Subcutaneous abdominal adipose tissue (tissue), 5 donors: ENCODE data around the gene STT3A.
A peak's percentile ranks its signal among the peaks of the same experiment; 100 is the strongest.

Experiments used
- H3K27ac ChIP-seq: one replicate; pipeline ENCODE4 v1.7.0; 2013; ENCODE audit warnings: low read depth, mild to moderate bottlenecking, inconsistent platforms, low read length, moderate library complexity
- H3K27me3 ChIP-seq, 5 donors: one replicate each; pipeline ENCODE4 v1.7.0; 2013; ENCODE audit warnings: low read length in 5 of 5, inconsistent platforms in 1 of 5; ENCODE audit not compliant: control insufficient read depth in 5 of 5, insufficient read depth in 4 of 5
- H3K36me3 ChIP-seq, 5 donors: one replicate each; pipeline ENCODE4 v1.7.0; 2013; ENCODE audit warnings: low read length in 5 of 5; ENCODE audit not compliant: control insufficient read depth in 5 of 5, insufficient read depth in 5 of 5
- H3K4me1 ChIP-seq, 5 donors: one replicate each; pipeline ENCODE4 v1.7.0; 2013; ENCODE audit warnings: low read length in 5 of 5, mild to moderate bottlenecking in 3 of 5, moderate library complexity in 1 of 5; ENCODE audit not compliant: control insufficient read depth in 5 of 5, insufficient read depth in 5 of 5
- H3K4me3 ChIP-seq, 5 donors: one replicate each; pipeline ENCODE4 v1.7.0; 2013; ENCODE audit warnings: low read length in 5 of 5, low read depth in 1 of 5
- H3K9ac ChIP-seq, 5 donors: one replicate each; pipeline ENCODE4 v1.7.0; 2013; ENCODE audit warnings: low read length in 5 of 5, mild to moderate bottlenecking in 4 of 5, moderate library complexity in 3 of 5
- H3K9me3 ChIP-seq, 5 donors: one replicate each; pipeline ENCODE4 v1.7.0; 2013; ENCODE audit warnings: low read length in 5 of 5; ENCODE audit not compliant: control insufficient read depth in 5 of 5
- donor health status: healthy.
- donor health status: healthy.
- donor health status: healthy.
- donor health status: healthy.
- donor health status: healthy.

The STT3A gene

GRCh38 chr11:125585487-125585886 is 7.2 kb upstream of the STT3A start:
- peaks cover 21 to 42% (median 35%) of the 10 kb centered on the region in 5 donors for H3K36me3 ChIP-seq

GRCh38 chr11:125586623-125587022 is 6.0 kb upstream of the STT3A start:
- no peak overlapping the region for H3K27ac ChIP-seq
- peaks cover 16 to 33% (median 28%) of the 10 kb centered on the region in 5 donors for H3K36me3 ChIP-seq
- H3K9ac ChIP-seq, result no peak overlapping the region
- H3K27me3 ChIP-seq, result no peaks in the 10 kb centered on the region
- H3K9me3 ChIP-seq, result no peaks in the 10 kb centered on the region
- H3K4me1 ChIP-seq, result peaks cover 0 to 5% (median 3%) of the 10 kb centered on the region in 5 donors
- no peak overlapping the region for H3K4me3 ChIP-seq

More at GRCh38 chr11:125585487-125585886, 7.2 kb upstream of the STT3A start:
- H3K9ac ChIP-seq, result no peak overlapping the region
- no peak overlapping the region for H3K4me3 ChIP-seq
- H3K4me1 ChIP-seq, result no peaks in the 10 kb centered on the region
- H3K9me3 ChIP-seq, result no peaks in the 10 kb centered on the region
- H3K27ac ChIP-seq, result no peak overlapping the region
- no peaks in the 10 kb centered on the region for H3K27me3 ChIP-seq

GRCh38 chr11:125587480-125587879 is 5.2 kb upstream of the STT3A start:
- H3K36me3 ChIP-seq, result peaks cover 12 to 25% (median 20%) of the 10 kb centered on the region in 5 donors
- no peak overlapping the region for H3K9ac ChIP-seq
- H3K4me3 ChIP-seq, result no peak overlapping the region
- no peak overlapping the region for H3K27ac ChIP-seq
- H3K4me1 ChIP-seq, result peaks cover 0 to 9% (median 5%) of the 10 kb centered on the region in 5 donors
- H3K27me3 ChIP-seq, result no peaks in the 10 kb centered on the region
- no peaks in the 10 kb centered on the region for H3K9me3 ChIP-seq

- peaks cover 5 to 14% (median 11%) of the 10 kb centered on the region in 5 donors for H3K36me3 ChIP-seq
- H3K4me3 ChIP-seq, result no peak overlapping the region
- no peaks in the 10 kb centered on the region for H3K9me3 ChIP-seq
- no peak overlapping the region for H3K27ac ChIP-seq
- no peak overlapping the region for H3K9ac ChIP-seq
- H3K4me1 ChIP-seq, result peaks cover 3 to 17% (median 12%) of the 10 kb centered on the region in 5 donors
- H3K27me3 ChIP-seq, result no peaks in the 10 kb centered on the region
Observed at GRCh38 chr11:125588505-125588904, 4.1 kb upstream of the STT3A start.

DNA sequence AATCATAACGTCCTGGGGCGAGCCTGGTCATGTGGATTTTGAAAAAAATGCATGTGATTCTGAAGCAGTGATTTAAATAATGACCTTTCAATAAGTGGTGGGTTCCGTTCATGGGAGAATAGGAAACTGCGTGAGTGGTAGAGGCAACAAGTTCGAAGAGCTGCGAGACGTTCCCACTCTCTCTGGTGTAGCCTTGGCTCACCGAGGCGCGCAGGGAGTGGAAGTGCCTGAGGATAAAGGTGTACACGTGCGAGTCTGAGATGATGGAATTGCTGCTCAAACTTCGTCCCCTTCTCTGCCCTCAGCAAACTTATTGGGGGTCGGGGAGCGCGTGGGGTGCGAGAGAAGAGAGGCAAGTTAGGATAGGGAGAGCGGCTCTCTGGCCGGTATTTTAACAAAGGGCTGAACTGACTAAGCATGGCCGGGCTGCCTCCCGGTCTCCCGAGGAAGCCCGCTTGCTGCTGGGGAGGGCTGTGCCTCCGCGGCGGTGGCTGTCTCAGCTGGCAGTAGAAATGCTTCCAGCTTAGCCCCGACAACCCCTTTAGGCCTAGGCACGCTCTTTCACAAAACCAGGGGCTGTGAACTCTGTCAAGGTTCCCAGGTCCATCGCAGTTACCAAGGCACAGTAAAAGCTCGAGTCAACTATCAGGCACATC is 875 bp upstream of the STT3A start:
- no peaks in the 10 kb centered on the region for H3K27me3 ChIP-seq
- H3K4me1 ChIP-seq, result peaks cover 5 to 22% (median 17%) of the 10 kb centered on the region in 5 donors
- peaks cover 0 to under 1% (median 0%) of the 10 kb centered on the region in 5 donors for H3K36me3 ChIP-seq
- peak overlapping the region; percentile 99 for H3K27ac ChIP-seq
- H3K4me3 ChIP-seq, result peak overlapping the region; percentile 77 to 99 (median 92)
- H3K9ac ChIP-seq, result peak overlapping the region; percentile 98 to 100 (median 98)
- H3K9me3 ChIP-seq, result no peaks in the 10 kb centered on the region

DNA sequence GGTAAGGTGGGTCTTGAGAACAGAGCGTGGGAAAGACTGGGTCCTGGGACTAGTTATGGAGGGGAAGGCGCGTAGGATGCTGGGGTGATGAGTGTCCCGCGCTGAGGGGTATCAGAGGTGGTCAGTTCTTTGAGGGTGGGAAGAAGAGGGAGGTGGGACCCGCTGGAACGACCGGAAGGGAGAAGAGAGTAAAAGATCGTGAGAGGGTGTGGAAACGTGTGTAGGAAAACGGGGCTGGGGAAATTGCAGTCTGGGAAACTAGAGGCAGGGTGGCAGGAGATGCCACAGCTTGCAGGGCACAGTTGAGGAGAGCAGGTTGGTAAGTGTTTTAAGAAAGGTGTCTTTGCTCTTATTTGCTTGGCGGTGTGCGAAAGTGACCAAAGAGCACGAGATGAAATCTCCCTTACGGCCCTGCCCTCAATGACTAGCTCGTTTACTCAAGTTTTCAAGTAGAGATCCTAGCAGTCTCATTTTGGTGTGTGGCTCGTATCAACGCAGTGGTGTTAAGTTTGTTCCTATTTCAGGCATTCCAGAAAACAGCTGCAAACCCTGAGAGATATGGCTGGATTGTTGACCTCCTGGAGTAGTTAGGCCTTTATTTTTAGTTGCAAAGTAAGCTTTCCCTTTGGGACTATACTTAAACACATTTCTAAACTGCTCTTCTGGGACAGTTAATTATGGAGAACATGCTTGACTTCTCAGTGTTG is 615 bp downstream of the STT3A start:
- H3K36me3 ChIP-seq, result peaks cover 4 to 14% (median 10%) of the 10 kb centered on the region in 5 donors
- H3K27me3 ChIP-seq, result no peaks in the 10 kb centered on the region
- peak overlapping the region; percentile 90 to 99 (median 97) for H3K4me3 ChIP-seq
- H3K4me1 ChIP-seq, result peaks cover 5 to 22% (median 17%) of the 10 kb centered on the region in 5 donors
- H3K9ac ChIP-seq, result peak overlapping the region; percentile 71 to 94 (median 81)
- H3K9me3 ChIP-seq, result no peaks in the 10 kb centered on the region
- peak overlapping the region; percentile 74 for H3K27ac ChIP-seq

- peaks cover 11 to 24% (median 17%) of the 10 kb centered on the region in 5 donors for H3K36me3 ChIP-seq
- no peak overlapping the region for H3K9ac ChIP-seq
- H3K9me3 ChIP-seq, result no peaks in the 10 kb centered on the region
- no peak overlapping the region for H3K27ac ChIP-seq
- no peak overlapping the region for H3K4me3 ChIP-seq
- no peaks in the 10 kb centered on the region for H3K27me3 ChIP-seq
- H3K4me1 ChIP-seq, result peaks cover 5 to 22% (median 17%) of the 10 kb centered on the region in 5 donors
Observed at GRCh38 chr11:125594958-125595357, 2.3 kb downstream of the STT3A start.

DNA sequence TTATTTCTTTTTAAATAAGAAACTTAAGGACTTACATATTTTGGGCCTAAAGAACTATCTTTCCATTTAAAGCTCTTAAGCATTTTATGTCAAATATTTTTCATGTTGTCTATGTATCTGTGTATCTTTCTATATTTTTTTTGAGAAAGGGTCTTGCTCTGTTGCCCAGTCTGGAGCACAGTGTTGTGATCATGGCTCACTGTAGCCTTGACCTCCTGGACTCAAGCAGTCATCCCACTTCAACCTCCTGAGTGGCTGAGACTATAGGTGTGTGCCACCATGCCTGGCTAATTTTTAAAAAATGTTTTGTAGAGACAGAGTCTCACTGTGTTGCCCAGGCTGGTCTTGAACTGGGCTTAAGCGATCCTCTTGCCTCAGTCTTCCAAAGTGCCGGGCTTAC is 8.0 kb downstream of the STT3A start:
- H3K9me3 ChIP-seq, result no peaks in the 10 kb centered on the region
- H3K27ac ChIP-seq, result no peak overlapping the region
- H3K4me3 ChIP-seq, result no peak overlapping the region
- H3K36me3 ChIP-seq, result peaks cover 47 to 79% (median 65%) of the 10 kb centered on the region in 5 donors
- H3K9ac ChIP-seq, result no peak overlapping the region
- H3K4me1 ChIP-seq, result no peaks in the 10 kb centered on the region
- H3K27me3 ChIP-seq, result no peaks in the 10 kb centered on the region

DNA sequence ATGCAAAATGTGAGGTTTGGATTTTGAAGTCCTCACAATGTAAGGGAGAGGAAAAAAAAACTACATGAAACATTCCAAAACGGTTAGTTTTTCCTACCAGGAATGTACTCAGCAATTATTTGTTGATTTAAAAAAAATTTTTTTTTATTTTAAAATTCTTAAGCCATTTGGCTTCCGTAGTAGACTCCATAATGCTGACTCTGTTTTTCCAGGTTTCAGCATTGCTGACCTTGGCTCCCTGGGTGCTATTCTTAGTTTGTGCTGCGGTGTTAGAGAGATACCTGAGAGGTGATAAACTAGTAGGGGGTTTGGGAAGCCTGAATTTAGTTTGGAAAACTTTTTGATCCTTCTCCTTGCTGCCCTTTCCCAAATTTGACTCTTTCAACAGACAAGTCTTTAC is 10.6 kb downstream of the STT3A start:
- Histone ChIP-seq H3K9ac (no peak overlapping the region), H3K9me3 (no peaks in the 10 kb centered on the region), H3K4me1 (no peaks in the 10 kb centered on the region), H3K36me3 (peaks cover 64 to 91% (median 81%) of the 10 kb centered on the region in 5 donors), H3K27ac (no peak overlapping the region), H3K27me3 (no peaks in the 10 kb centered on the region), H3K4me3 (no peak overlapping the region)

DNA sequence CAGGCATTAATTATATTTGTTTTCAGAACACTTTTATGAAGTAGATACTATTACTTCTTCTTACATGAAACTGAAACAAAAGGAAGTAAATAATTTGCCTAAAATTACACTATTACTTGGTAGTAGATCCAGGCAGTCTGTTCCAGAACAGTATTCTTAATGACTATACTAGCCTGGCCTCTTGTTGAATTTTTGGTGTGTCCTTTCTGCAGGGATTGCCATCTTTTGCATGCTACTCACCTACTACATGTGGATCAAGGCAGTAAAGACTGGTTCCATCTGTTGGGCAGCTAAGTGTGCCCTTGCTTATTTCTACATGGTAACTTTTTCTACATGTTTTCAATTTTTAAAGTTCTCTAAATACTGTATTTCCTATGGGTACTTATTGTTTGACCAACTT is 12.8 kb downstream of the STT3A start:
- H3K27ac ChIP-seq, result no peak overlapping the region
- H3K27me3 ChIP-seq, result no peaks in the 10 kb centered on the region
- no peak overlapping the region for H3K9ac ChIP-seq
- no peaks in the 10 kb centered on the region for H3K4me1 ChIP-seq
- no peaks in the 10 kb centered on the region for H3K9me3 ChIP-seq
- peaks cover 72 to 98% (median 88%) of the 10 kb centered on the region in 5 donors for H3K36me3 ChIP-seq
- H3K4me3 ChIP-seq, result no peak overlapping the region
